Activated CD8-positive, alpha-beta T cell treated with anti-CD3 and anti-CD28 coated beads for 36 hours (primary cell): ENCODE results near the gene CRACR2A. TPM values are rescaled to one million over a fixed set of nuclear protein-coding genes. Genes with fewer than 3 reads are reported as not detected.

ENCODE experiments used
- ATAC-seq: fragments of 200-7000 bp; cut with Tn5 transposase; one replicate; pipeline ENCODE4 v1.10.0; 2021; ENCODE audit warnings: mild to moderate bottlenecking, moderate library complexity
- CTCF ChIA-PET: fragments of 350-600 bp; sonication (Branson Sonifier 250); formaldehyde crosslinking; loops from one replicate; lab custom pipeline; 2021; ENCODE audit warnings: antibody characterized with exemption; lab: Charles Lee
- POLR2A ChIA-PET: fragments of 350-600 bp; sonication (Branson Sonifier 250); formaldehyde crosslinking; loops from one replicate; lab custom pipeline; 2021; ENCODE audit warnings: antibody characterized with exemption; lab: Charles Lee
- DNase-seq: peaks from one replicate; pipeline ENCODE4 v3.0.0-alpha.2; 2020
- H3K27ac Mint-ChIP-seq: one replicate; pipeline ENCODE4 v1.8.0; 2021; ENCODE audit warnings: mild to moderate bottlenecking, mixed read lengths
- H3K27me3 Mint-ChIP-seq: one replicate; pipeline ENCODE4 v1.8.0; 2021; ENCODE audit warnings: mixed read lengths
- H3K36me3 Mint-ChIP-seq: one replicate; pipeline ENCODE4 v1.8.0; 2021; ENCODE audit warnings: low read depth, mixed read lengths
- H3K4me1 Mint-ChIP-seq: one replicate; pipeline ENCODE4 v1.8.0; 2021; ENCODE audit warnings: low read depth, mixed read lengths
- H3K4me3 Mint-ChIP-seq: one replicate; pipeline ENCODE4 v1.8.0; 2021; ENCODE audit warnings: mild to moderate bottlenecking, moderate library complexity, mixed read lengths
- H3K9me3 Mint-ChIP-seq: one replicate; pipeline ENCODE4 v1.8.0; 2021; ENCODE audit warnings: mixed read lengths
- intact Hi-C: fragments of 100-400 bp; cut with micrococcal nuclease; formaldehyde crosslinking; loops from one replicate; pipeline ENCODE4 v1.10.0; 2022
- total RNA-seq, 2 experiments: library from RNA; stranded (reverse); gene quantifications; one replicate each; pipeline ENCODE4 v1.2.3, GENCODE V29; 2021
- TF ChIP-seq, protein P1 (sequence below): fragments of 200-600 bp; IDR thresholded peaks from one replicate; pipeline ENCODE4 v1.8.0; 2022; ENCODE audit warnings: antibody characterized with exemption, mild to moderate bottlenecking

The CRACR2A gene
- total RNA-seq, 2 experiments from 2014 or later, result 21.2 to 24.7 TPM

DNA sequence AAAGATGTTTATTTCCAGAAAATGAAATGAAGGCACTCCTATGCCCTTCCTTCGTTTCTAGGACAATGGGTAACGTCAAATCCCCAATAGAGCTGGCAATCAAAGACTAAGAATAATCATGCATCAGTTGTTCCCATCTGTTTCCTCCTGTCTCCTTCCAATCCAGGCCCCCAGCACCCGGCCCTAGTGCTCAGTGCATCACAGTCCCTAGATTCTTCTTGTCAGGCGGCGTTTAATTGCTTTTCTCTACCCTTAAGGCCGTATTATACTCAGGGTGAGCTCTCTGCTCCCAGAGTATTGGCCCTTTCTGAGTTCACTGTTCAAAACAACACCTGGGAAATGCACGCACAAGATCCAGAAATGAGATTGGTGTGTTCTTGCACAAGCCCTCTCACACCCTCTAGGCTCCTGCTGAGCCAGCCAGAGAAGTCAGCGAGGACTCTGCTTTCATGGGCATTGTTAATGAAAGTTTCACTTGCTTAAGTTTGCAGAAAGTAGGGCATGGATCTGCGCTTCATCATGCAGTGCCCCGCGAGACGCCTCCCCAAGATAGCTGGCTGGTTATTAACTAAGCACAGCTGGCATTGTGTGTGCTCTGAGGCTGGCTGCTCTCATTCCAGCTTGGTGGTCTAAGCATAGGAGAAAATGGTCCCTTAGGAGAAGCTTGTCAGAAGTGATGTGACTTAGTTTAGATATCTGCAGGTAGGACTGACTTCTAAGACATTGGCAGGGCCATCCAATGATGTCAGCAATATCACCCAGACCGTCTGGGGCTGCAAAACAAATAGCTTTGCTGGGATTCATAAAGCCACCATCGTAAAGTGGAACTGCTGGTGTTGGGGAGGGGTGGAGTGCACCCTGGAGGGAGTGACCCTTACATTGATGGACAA lies 28.7 kb downstream of the CRACR2A start:
- POLR2A ChIA-PET, result no interaction called here
- Mint-ChIP-seq H3K36me3 (peaks cover 55% of the 10 kb centered on the region), H3K4me1 (peaks cover 24% of the 10 kb centered on the region), H3K4me3 (no peak overlapping the region), H3K9me3 (peaks cover 9% of the 10 kb centered on the region), H3K27ac (no peak overlapping the region), H3K27me3 (no peaks in the 10 kb centered on the region)
- CTCF ChIA-PET, result no interaction called here
- ATAC-seq, result no peak
- DNase-seq, result no peak
- intact Hi-C loops, result no loop called here
- TF ChIP-seq, protein P1, sequence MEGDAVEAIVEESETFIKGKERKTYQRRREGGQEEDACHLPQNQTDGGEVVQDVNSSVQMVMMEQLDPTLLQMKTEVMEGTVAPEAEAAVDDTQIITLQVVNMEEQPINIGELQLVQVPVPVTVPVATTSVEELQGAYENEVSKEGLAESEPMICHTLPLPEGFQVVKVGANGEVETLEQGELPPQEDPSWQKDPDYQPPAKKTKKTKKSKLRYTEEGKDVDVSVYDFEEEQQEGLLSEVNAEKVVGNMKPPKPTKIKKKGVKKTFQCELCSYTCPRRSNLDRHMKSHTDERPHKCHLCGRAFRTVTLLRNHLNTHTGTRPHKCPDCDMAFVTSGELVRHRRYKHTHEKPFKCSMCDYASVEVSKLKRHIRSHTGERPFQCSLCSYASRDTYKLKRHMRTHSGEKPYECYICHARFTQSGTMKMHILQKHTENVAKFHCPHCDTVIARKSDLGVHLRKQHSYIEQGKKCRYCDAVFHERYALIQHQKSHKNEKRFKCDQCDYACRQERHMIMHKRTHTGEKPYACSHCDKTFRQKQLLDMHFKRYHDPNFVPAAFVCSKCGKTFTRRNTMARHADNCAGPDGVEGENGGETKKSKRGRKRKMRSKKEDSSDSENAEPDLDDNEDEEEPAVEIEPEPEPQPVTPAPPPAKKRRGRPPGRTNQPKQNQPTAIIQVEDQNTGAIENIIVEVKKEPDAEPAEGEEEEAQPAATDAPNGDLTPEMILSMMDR, result no peak

DNA sequence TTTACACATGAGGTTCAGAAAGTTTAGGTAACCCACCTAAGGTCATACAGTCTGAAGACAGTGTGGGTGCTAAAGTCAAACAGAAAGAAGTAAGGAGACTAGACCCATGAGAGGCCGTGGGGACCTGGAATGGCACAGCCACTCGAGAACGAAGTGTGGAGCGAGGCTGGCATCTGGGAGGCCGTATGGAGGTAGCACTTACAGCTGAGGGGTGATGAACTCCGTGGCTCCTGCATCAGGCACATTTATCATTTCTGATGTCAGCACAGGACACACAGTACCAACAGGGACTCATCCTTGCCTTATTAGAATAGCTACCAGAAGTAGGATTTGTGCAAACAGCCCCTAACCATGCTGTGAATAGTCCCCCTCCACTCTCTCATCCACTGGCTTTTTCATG lies 30.5 kb downstream of the CRACR2A start:
- DNase-seq (no peak), ATAC-seq (no peak)
- no peak overlapping the region for H3K27ac Mint-ChIP-seq
- TF ChIP-seq, protein P1, result no peak
- peaks cover 54% of the 10 kb centered on the region for H3K36me3 Mint-ChIP-seq
- H3K9me3 Mint-ChIP-seq, result peaks cover 9% of the 10 kb centered on the region
- no peaks in the 10 kb centered on the region for H3K27me3 Mint-ChIP-seq
- H3K4me1 Mint-ChIP-seq, result peaks cover 8% of the 10 kb centered on the region
- POLR2A ChIA-PET, result no interaction called here
- intact Hi-C loops, result no loop called here
- CTCF ChIA-PET, result no interaction called here
- H3K4me3 Mint-ChIP-seq, result no peak overlapping the region

DNA sequence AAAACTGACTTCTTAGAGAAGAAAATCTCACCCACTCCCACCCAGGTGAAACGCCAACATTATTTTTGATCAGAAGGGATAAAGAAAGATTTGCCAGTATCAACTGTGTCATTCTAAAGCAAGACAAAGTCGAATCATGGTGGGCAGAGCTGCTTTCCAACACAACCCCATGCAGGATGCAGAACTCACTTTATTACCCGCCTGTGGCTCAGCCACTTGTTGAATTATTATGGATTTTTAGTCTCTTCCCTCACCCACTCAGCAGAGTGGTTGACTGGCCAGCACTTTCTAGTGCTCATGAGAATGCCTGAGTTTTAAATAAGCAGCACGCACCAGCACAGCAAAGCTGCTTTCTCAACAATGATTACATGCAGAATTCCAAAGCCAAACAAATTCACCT lies 32.1 kb downstream of the CRACR2A start:
- H3K4me3 Mint-ChIP-seq, result no peak overlapping the region
- intact Hi-C loops, result no loop called here
- DNase-seq (no peak), ATAC-seq (no peak)
- TF ChIP-seq, protein P1, result no peak
- CTCF ChIA-PET, result no interaction called here
- H3K27ac Mint-ChIP-seq, result no peak overlapping the region
- H3K9me3 Mint-ChIP-seq, result peaks cover 9% of the 10 kb centered on the region
- H3K27me3 Mint-ChIP-seq, result no peaks in the 10 kb centered on the region
- H3K4me1 Mint-ChIP-seq, result peaks cover 5% of the 10 kb centered on the region
- POLR2A ChIA-PET, result no interaction called here
- peaks cover 48% of the 10 kb centered on the region for H3K36me3 Mint-ChIP-seq

DNA sequence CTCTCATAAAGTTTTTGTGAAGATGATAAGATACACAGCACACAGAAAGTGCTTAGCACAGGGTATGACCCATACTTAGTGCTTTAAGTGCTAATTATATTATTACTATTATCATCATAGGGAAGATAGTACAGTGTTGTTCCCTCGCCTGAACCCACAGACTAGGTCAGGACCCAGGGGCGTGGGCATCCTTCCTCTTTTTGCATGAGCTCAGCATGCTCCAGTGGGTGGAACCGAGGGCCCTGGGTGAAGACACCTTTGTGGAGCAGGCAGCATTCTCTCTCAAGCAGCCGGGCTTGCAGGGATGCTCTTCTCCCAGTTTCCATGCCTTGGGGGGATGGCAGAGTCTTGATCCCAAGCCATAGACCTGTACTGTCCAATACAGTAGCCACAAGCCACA lies 34.8 kb downstream of the CRACR2A start:
- TF ChIP-seq, protein P1, result no peak
- DNase-seq (no peak), ATAC-seq (no peak)
- H3K27me3 Mint-ChIP-seq, result no peaks in the 10 kb centered on the region
- CTCF ChIA-PET, result no interaction called here
- no peak overlapping the region for H3K4me3 Mint-ChIP-seq
- H3K9me3 Mint-ChIP-seq, result peaks cover 6% of the 10 kb centered on the region
- POLR2A ChIA-PET, result no interaction called here
- H3K36me3 Mint-ChIP-seq, result peaks cover 26% of the 10 kb centered on the region
- intact Hi-C loops, result no loop called here
- H3K27ac Mint-ChIP-seq, result no peak overlapping the region
- peaks cover 8% of the 10 kb centered on the region for H3K4me1 Mint-ChIP-seq

DNA sequence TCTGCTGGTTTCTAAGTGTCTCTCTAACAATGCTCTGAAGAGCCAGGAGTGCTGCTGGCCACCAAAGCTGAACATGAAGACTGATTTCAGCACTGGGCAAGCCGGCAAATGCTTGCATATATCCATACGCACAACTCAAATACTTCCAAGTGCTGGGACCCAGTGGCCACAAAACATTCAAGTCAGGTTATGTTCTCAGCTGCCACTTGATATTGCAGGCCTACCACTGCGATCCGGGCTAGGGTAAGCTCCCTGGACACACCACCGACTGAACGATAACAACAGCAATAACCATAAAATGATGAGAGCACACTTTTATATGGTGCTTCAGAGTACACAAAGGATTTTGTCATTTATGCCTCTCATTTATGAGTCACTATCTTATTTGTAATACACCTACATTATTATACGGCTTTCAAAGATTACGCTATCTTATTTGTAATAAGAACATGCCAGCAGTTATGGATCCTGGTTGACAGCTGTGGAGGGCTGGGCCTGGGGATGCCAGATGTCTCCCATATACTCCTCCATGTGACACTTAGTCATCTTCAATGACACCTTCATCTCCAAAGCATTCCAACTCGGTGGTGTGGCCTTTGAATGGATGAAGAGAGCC lies 35.5 kb downstream of the CRACR2A start:
- TF ChIP-seq, protein P1, result no peak
- CTCF ChIA-PET, result interaction anchor here (1.1 kb wide), 1 partner anchor 10 kb away, joined by 3 read pairs; no protein-coding TSS in a partner anchor
- peaks cover 8% of the 10 kb centered on the region for H3K4me1 Mint-ChIP-seq
- no peak overlapping the region for H3K27ac Mint-ChIP-seq
- H3K27me3 Mint-ChIP-seq, result no peaks in the 10 kb centered on the region
- H3K36me3 Mint-ChIP-seq, result peaks cover 19% of the 10 kb centered on the region
- no peak for ATAC-seq
- no peak for DNase-seq
- H3K9me3 Mint-ChIP-seq, result no peaks in the 10 kb centered on the region
- intact Hi-C loops, result no loop called here
- POLR2A ChIA-PET, result no interaction called here
- no peak overlapping the region for H3K4me3 Mint-ChIP-seq
